Right lobe of liver (tissue), 6 donors: ENCODE results near the gene OR10D3. TPM values are rescaled to one million over a fixed set of nuclear protein-coding genes. Genes with fewer than 3 reads are reported as not detected.
"Not testable (repeated sequence)": the region's sequence is repeated elsewhere in the genome, so short reads cannot be mapped to it uniquely, and the experiment has no call there.

Experiments
- ATAC-seq, 4 donors: fragments of 200-7000 bp; cut with Tn5 transposase; one replicate each; pipeline ENCODE4 v1.9.1; 2020; ENCODE audit warnings: mild to moderate bottlenecking in 4 of 4, moderate library complexity in 4 of 4
- DNase-seq, 3 donors: peaks; one replicate each; pipeline ENCODE4 v3.0.0-alpha.2; 2020
- H3K27ac ChIP-seq, 3 donors: fragments of 200-600 bp; one replicate each; pipeline ENCODE4 v1.8.0; 2022
- H3K27me3 ChIP-seq, 2 donors: fragments of 200-600 bp; one replicate each; pipeline ENCODE4 v1.8.0; 2022
- H3K36me3 ChIP-seq, 4 donors: fragments of 200-600 bp; sonication (generic) in 1 of 4; one replicate each; pipeline versions ENCODE4 v1.5.1 to v1.8.0; 2017 to 2022; ENCODE audit warnings: control low read depth in 1 of 4
- H3K4me1 ChIP-seq, 4 donors: fragments of 200-600 bp; sonication (generic) in 1 of 4; one replicate each; pipeline versions ENCODE4 v1.5.1 to v1.8.0; 2017 to 2022; ENCODE audit warnings: control low read depth in 1 of 4
- H3K4me3 ChIP-seq, 3 donors: fragments of 200-600 bp; one replicate each; pipeline ENCODE4 v1.8.0; 2022
- H3K9me3 ChIP-seq, 4 donors: fragments of 200-600 bp; sonication (generic) in 1 of 4; one replicate each; pipeline versions ENCODE4 v1.5.1 to v1.8.0; 2017 to 2022; ENCODE audit warnings: control low read depth in 1 of 4
- POLR2A ChIP-seq: fragments of 450-650 bp; IDR thresholded peaks from one replicate; pipeline ENCODE4 v1.6.1; 2017; ENCODE audit warnings: antibody characterized with exemption, mild to moderate bottlenecking
- WGBS: methylation state at CpG from one replicate; pipeline ENCODE4 v1.1.6; 2018; ENCODE audit warnings: low coverage, low lambda C conversion rate; ENCODE audit not compliant: insufficient coverage; ENCODE audit errors: missing lambda C conversion rate; 5-methylcytosine and 5-hydroxymethylcytosine counted together
- intact Hi-C, 2 donors: fragments of 100-400 bp; cut with DNase I; formaldehyde crosslinking; loops; one replicate each; pipeline versions ENCODE4 v1.11.2 to v1.14.1; 2022
- total RNA-seq, 6 experiments: library from RNA; depleted of rRNA in 2 of 6; stranded (reverse); fragments of >200 nt in 2 of 6; fragmentation: NEBNext Ultra II Directional in 3 of 6; extraction: Animal tissue kit (Norgen Biotek cat#: 25700) in 3 of 6; gene quantifications; one replicate each; pipeline versions ENCODE4 v1.1.0 to v1.2.4, GENCODE V29; 2016 to 2023
- TF ChIP-seq, protein P1 (sequence below), 4 donors: fragments of 200-600 bp in 3 of 4; fragments of 450-650 bp in 1 of 4; IDR thresholded peaks; one replicate each; pipeline versions ENCODE4 v1.5.1 to v1.8.0; 2016 to 2022; ENCODE audit warnings: antibody characterized with exemption in 4 of 4, mild to moderate bottlenecking in 2 of 4
- donor health status: DM: no; HTN: yes; CAD: no.
- donor health status: DM: no; HTN: no; CAD: no.
- donor health status: DM: no; HTN: no; CAD: no.
- donor health status: DM: no; HTN: yes; CAD: no.
- donor health status: DM: no; HTN: yes; CAD: no.

The OR10D3 gene
- total RNA-seq, 6 experiments from 2014 or later, result not detected

DNA sequence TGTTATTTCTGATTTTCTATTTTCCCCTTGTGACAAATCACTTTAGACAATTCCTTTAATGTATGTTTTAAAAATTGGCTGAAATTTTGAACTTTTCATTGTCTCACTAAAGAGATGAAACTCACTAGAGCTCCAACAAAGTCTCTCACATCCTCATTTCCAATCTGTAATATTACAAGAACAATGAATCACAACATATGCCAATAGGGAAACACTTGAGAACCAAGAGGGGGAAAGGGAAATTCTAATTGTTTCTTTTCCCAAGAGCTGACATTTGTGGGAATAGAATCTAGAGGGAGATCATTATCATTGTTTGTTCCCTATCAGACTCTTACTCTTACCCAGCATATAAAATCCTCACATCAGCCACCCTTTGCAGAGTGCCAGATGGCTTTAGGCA is 28.2 kb downstream of the OR10D3 start:
- TF ChIP-seq, protein P1, sequence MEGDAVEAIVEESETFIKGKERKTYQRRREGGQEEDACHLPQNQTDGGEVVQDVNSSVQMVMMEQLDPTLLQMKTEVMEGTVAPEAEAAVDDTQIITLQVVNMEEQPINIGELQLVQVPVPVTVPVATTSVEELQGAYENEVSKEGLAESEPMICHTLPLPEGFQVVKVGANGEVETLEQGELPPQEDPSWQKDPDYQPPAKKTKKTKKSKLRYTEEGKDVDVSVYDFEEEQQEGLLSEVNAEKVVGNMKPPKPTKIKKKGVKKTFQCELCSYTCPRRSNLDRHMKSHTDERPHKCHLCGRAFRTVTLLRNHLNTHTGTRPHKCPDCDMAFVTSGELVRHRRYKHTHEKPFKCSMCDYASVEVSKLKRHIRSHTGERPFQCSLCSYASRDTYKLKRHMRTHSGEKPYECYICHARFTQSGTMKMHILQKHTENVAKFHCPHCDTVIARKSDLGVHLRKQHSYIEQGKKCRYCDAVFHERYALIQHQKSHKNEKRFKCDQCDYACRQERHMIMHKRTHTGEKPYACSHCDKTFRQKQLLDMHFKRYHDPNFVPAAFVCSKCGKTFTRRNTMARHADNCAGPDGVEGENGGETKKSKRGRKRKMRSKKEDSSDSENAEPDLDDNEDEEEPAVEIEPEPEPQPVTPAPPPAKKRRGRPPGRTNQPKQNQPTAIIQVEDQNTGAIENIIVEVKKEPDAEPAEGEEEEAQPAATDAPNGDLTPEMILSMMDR (IDR thresholded peaks at IDR 0.05), result no peak
- TF ChIP-seq POLR2A, result no peak
- no peaks in the 10 kb centered on the region for H3K9me3 ChIP-seq
- no peak for DNase-seq
- no peak overlapping the region for H3K4me3 ChIP-seq
- intact Hi-C loops, result no loop called here
- no peak overlapping the region for H3K27ac ChIP-seq
- no peaks in the 10 kb centered on the region for H3K27me3 ChIP-seq
- ATAC-seq, result no peak
- no peaks in the 10 kb centered on the region for H3K4me1 ChIP-seq
- no peaks in the 10 kb centered on the region for H3K36me3 ChIP-seq

DNA sequence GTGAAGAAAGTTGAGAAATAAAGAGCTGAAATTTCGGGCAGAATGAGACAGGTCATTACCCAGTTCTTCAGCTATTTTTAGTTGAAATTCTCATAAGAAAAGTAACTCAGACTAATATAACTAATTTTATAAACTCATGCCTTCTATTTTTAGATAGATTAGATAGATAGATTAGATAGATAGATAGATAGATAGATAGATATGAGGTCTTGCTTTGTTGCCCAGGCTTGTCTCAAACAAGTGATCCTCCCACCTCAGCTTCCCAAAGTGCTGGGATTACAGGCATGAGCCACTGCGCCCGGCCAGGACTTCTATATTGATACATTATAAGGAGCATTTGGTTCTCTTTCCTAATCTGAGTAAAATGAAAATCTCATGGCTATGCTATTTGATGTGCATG is 30.9 kb downstream of the OR10D3 start:
- 62% methylated on average over 3 of the region's 3 CpGs for WGBS
- intact Hi-C loops, result no loop called here

DNA sequence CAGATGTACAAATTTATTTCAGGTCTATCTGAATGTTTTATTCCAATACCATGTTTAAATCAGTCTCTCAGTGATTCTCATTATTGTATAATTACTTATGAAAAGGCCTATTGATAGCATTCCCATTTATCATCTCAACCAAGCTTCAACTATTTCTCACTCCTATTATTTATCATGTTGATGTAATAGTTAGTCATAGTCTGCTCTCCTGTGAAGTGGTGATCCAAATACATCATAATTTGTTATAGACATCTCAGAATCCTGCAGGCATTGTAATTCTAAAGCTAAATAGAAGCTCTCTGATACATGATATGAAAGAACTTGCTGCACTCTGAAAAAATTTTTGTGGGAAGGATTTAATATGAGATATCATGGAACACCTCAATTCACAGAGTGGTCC is 36.0 kb downstream of the OR10D3 start:
- H3K36me3 ChIP-seq, result no peaks in the 10 kb centered on the region
- TF ChIP-seq, protein P1 (IDR thresholded peaks at IDR 0.05), result no peak
- H3K4me3 ChIP-seq, result no peak overlapping the region
- no peak overlapping the region for H3K27ac ChIP-seq
- intact Hi-C loops, result no loop called here
- no peaks in the 10 kb centered on the region for H3K27me3 ChIP-seq
- H3K4me1 ChIP-seq, result no peaks in the 10 kb centered on the region
- DNase-seq, result no peak
- no peak for ATAC-seq
- no peaks in the 10 kb centered on the region for H3K9me3 ChIP-seq

More for the DNA sequence above, 30.9 kb downstream of the OR10D3 start:
- Histone ChIP-seq H3K27me3 (no peaks in the 10 kb centered on the region), H3K27ac (no peak overlapping the region), H3K4me1 (no peaks in the 10 kb centered on the region), H3K9me3 (no peaks in the 10 kb centered on the region), H3K36me3 (no peaks in the 10 kb centered on the region), H3K4me3 (no peak overlapping the region)
- TF ChIP-seq POLR2A, result no peak
- TF ChIP-seq, protein P1 (IDR thresholded peaks at IDR 0.05), result no peak
- DNase-seq (no peak), ATAC-seq (no peak)

DNA sequence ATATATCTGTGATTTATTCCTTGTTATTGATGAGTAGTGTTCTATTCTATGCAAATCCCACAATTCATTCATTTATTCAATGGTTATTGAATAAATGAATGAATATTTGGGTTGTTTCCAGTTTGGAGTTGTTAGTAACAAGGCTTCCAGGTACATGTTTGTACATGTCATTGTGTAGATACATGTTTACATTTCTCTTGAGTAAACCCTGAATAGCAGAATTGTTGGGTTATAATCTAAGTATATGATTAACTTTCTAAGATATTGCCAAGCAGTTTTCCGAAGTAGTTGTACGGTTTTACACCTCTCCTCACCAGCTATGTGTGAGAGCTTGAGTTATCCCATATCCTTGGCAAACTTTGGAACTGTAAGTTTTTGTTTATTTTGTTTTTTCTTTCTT is 39.3 kb downstream of the OR10D3 start:
- Histone ChIP-seq H3K9me3 (no peaks in the 10 kb centered on the region), H3K36me3 (no peaks in the 10 kb centered on the region), H3K27ac (no peak overlapping the region), H3K4me1 (no peaks in the 10 kb centered on the region), H3K4me3 (no peak overlapping the region), H3K27me3 (no peaks in the 10 kb centered on the region)
- 61% methylated on average over 2 of the region's 2 CpGs for WGBS
- no peak for ATAC-seq
- no peak for DNase-seq
- intact Hi-C loops, result no loop called here
- TF ChIP-seq POLR2A, result no peak
- TF ChIP-seq, protein P1 (IDR thresholded peaks at IDR 0.05), result no peak

DNA sequence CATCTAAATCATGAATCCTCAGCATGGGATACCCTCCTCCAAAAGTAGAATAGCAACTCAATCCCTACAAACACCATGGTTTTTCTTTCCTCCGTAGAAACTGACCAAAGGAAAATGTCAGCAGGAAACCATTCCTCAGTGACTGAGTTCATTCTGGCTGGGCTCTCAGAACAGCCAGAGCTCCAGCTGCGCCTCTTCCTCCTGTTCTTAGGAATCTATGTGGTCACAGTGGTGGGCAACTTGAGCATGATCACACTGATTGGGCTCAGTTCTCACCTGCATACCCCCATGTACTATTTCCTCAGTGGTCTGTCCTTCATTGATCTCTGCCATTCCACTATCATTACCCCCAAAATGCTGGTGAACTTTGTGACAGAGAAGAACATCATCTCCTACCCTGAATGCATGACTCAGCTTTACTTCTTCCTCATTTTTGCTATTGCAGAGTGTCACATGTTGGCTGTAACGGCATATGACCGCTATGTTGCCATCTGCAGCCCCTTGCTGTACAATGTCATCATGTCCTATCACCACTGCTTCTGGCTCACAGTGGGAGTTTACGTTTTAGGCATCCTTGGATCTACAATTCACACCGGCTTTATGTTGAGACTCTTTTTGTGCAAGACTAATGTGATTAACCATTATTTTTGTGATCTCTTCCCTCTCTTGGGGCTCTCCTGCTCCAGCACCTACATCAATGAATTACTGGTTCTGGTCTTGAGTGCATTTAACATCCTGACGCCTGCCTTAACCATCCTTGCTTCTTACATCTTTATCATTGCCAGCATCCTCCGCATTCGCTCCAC is 41.7 kb downstream of the OR10D3 start:
- intact Hi-C loops, H3K36me3 ChIP-seq, H3K9me3 ChIP-seq, H3K4me1 ChIP-seq, H3K27ac ChIP-seq, DNase-seq, H3K4me3 ChIP-seq, H3K27me3 ChIP-seq: not testable (repeated sequence)
- peak in 2 of 4 donors; percentile 25 to 28 for ATAC-seq
- 45% methylated on average over 9 of the region's 9 CpGs for WGBS
